Measurements from ENCODE around the gene SNX32.
A peak's percentile ranks its signal among the peaks of the same experiment; 100 is the strongest.

Gene SNX32

GRCh38 chr11:65883786-65884715 is 50.3 kb downstream of the SNX32 start:
- TF ChIP-seq EZH2phosphoT487 (conservative IDR thresholded peaks at IDR 0.05; ENCODE audit: low read length) (no peak), CTCF (IDR thresholded peaks at IDR 0.05; ENCODE audit: insufficient read depth, low read length, poor library complexity, severe bottlenecking) (no peak)
- Histone ChIP-seq H3K4me3 (ENCODE audit: insufficient read depth, low read length, poor library complexity, severe bottlenecking) (no peak overlapping the region), H3K4me2 (ENCODE audit: low read depth, low read length, poor library complexity, severe bottlenecking) (no peak overlapping the region), H3K27ac (ENCODE audit: low read depth, low read length) (no peak overlapping the region), H3K79me2 (ENCODE audit: insufficient read depth, low read length) (0 out of 2 replicates have a peak, but pooled peaks cover 6% of the 10 kb centered on the region), H3K9me2 (replicated peaks; ENCODE audit: insufficient read depth, low read length) (no peaks in the 10 kb centered on the region), H4K20me1 (ENCODE audit: low read depth, low read length) (no peaks in the 10 kb centered on the region), H3K27me3 (ENCODE audit: low read length) (no peaks in the 10 kb centered on the region), H3K9ac (ENCODE audit: low read length) (no peak overlapping the region), H3K9me3 (ENCODE audit: insufficient read depth, low read length) (no peaks in the 10 kb centered on the region), H3K36me3 (ENCODE audit: low read length) (no peaks in the 10 kb centered on the region), H3F3A (ENCODE audit: insufficient read depth) (peaks cover 12% of the 10 kb centered on the region), H2AFZ (ENCODE audit: low read depth, low read length, severe bottlenecking) (no peak overlapping the region)

- Histone ChIP-seq H3F3A (ENCODE audit: insufficient read depth) (peaks cover 19% of the 10 kb centered on the region), H3K9me3 (ENCODE audit: insufficient read depth, low read length) (no peaks in the 10 kb centered on the region), H3K27me3 (ENCODE audit: low read length) (no peaks in the 10 kb centered on the region), H3K79me2 (ENCODE audit: insufficient read depth, low read length) (0 out of 2 replicates have a peak, but pooled peaks cover 6% of the 10 kb centered on the region), H3K4me3 (ENCODE audit: insufficient read depth, low read length, poor library complexity, severe bottlenecking) (no peak overlapping the region), H4K20me1 (ENCODE audit: low read depth, low read length) (no peaks in the 10 kb centered on the region), H2AFZ (ENCODE audit: low read depth, low read length, severe bottlenecking) (no peak overlapping the region), H3K36me3 (ENCODE audit: low read length) (no peaks in the 10 kb centered on the region), H3K4me2 (ENCODE audit: low read depth, low read length, poor library complexity, severe bottlenecking) (peak overlapping the region; percentile 9), H3K27ac (ENCODE audit: low read depth, low read length) (no peak overlapping the region), H3K9me2 (replicated peaks; ENCODE audit: insufficient read depth, low read length) (no peaks in the 10 kb centered on the region), H3K9ac (ENCODE audit: low read length) (no peak overlapping the region; the same call in 1 of the 2 replicates)
- TF ChIP-seq CTCF (IDR thresholded peaks at IDR 0.05; ENCODE audit: insufficient read depth, low read length, poor library complexity, severe bottlenecking): peak; percentile 99
- TF ChIP-seq EZH2phosphoT487 (conservative IDR thresholded peaks at IDR 0.05; ENCODE audit: low read length): no peak
Measured at GRCh38 chr11:65884716-65885092, 50.9 kb downstream of the SNX32 start.

GRCh38 chr11:65885231-65885630 is 51.5 kb downstream of the SNX32 start:
- Histone ChIP-seq H3K9me3 (ENCODE audit: insufficient read depth, low read length) (no peaks in the 10 kb centered on the region), H3K27me3 (ENCODE audit: low read length) (no peaks in the 10 kb centered on the region), H4K20me1 (ENCODE audit: low read depth, low read length) (no peaks in the 10 kb centered on the region), H3K27ac (ENCODE audit: low read depth, low read length) (no peak overlapping the region), H3K9me2 (replicated peaks; ENCODE audit: insufficient read depth, low read length) (no peaks in the 10 kb centered on the region), H3K79me2 (ENCODE audit: insufficient read depth, low read length) (0 out of 2 replicates have a peak, but pooled peaks cover 6% of the 10 kb centered on the region), H3K9ac (ENCODE audit: low read length) (no peak overlapping the region; the same call in 1 of the 2 replicates), H3K4me2 (ENCODE audit: low read depth, low read length, poor library complexity, severe bottlenecking) (peak overlapping the region; percentile 9), H3K36me3 (ENCODE audit: low read length) (no peaks in the 10 kb centered on the region), H3F3A (ENCODE audit: insufficient read depth) (peaks cover 24% of the 10 kb centered on the region), H3K4me3 (ENCODE audit: insufficient read depth, low read length, poor library complexity, severe bottlenecking) (no peak overlapping the region), H2AFZ (ENCODE audit: low read depth, low read length, severe bottlenecking) (no peak overlapping the region)
- TF ChIP-seq EZH2phosphoT487 (conservative IDR thresholded peaks at IDR 0.05; ENCODE audit: low read length): no peak
- no peak for TF ChIP-seq CTCF (IDR thresholded peaks at IDR 0.05; ENCODE audit: insufficient read depth, low read length, poor library complexity, severe bottlenecking)

Data from SU-DHL-6 (cell line).